Left cardiac atrium (tissue), 4 donors: ENCODE data around the gene STIM2. TPM values are rescaled to one million over a fixed set of nuclear protein-coding genes. Genes with fewer than 3 reads are reported as not detected.

Experiments
- ATAC-seq, 2 donors: fragments of 200-7000 bp; cut with Tn5 transposase; one replicate each; pipeline ENCODE4 v1.9.1; 2020; ENCODE audit warnings: mild to moderate bottlenecking in 2 of 2, moderate library complexity in 2 of 2
- DNase-seq: peaks from one replicate; pipeline ENCODE4 v3.0.0-alpha.2; 2020
- intact Hi-C, 2 donors: fragments of 100-400 bp; cut with DNase I; formaldehyde crosslinking; loops; one replicate each; pipeline versions ENCODE4 v1.14.1 to v1.15.1; 2022 to 2023
- total RNA-seq, 2 donors: library from RNA; stranded (reverse); fragmentation: NEBNext Ultra II Directional; extraction: Animal tissue kit (Norgen Biotek cat#: 25700); gene quantifications; one replicate each; pipeline ENCODE4 v1.2.1, GENCODE V29; 2021
- donor health status: DM: no; HTN: yes; CAD: no.
- donor health status: DM: no; HTN: yes; CAD: no; lungs with severe emphysema.
- donor health status: DM: yes; HTN: yes; CAD: no.
- donor health status: Dilated cardiomyopathy.

The STIM2 gene
- total RNA-seq, 2 donors from 2014 or later = 12.1 to 16.9 TPM

GRCh38 chr4:26936284-26937065 is 75.8 kb downstream of the STIM2 start:
- intact Hi-C loops = no loop called here
- peak in 1 of 2 donors; percentile 47 for ATAC-seq

GRCh38 chr4:26937139-26937538 is 76.5 kb downstream of the STIM2 start:
- intact Hi-C loops = no loop called here
- ATAC-seq = peak in 1 of 2 donors; percentile 44
- no peak for DNase-seq

More at GRCh38 chr4:26936284-26937065, 75.8 kb downstream of the STIM2 start:
- no peak for DNase-seq

GRCh38 chr4:26937567-26937966 is 76.9 kb downstream of the STIM2 start:
- DNase-seq (no peak), ATAC-seq (no peak)
- intact Hi-C loops = no loop called here

- intact Hi-C loops = no loop called here
- DNase-seq (no peak), ATAC-seq (no peak)
Measured at GRCh38 chr4:26938516-26938915, 77.9 kb downstream of the STIM2 start.

- intact Hi-C loops = no loop called here
- ATAC-seq (no peak), DNase-seq (no peak)
Measured at GRCh38 chr4:26941951-26942350, 81.3 kb downstream of the STIM2 start.

GRCh38 chr4:26942871-26943270 is 82.2 kb downstream of the STIM2 start:
- DNase-seq (no peak), ATAC-seq (no peak)
- intact Hi-C loops = no loop called here

- intact Hi-C loops = no loop called here
- no peak for DNase-seq
- peak in 1 of 2 donors; percentile 68 for ATAC-seq
Measured at GRCh38 chr4:26943391-26943790, 82.8 kb downstream of the STIM2 start.

- DNase-seq (no peak), ATAC-seq (no peak)
- intact Hi-C loops = no loop called here
Measured at GRCh38 chr4:26945794-26946193, 85.2 kb downstream of the STIM2 start.

- ATAC-seq (no peak), DNase-seq (no peak)
- intact Hi-C loops = no loop called here
Measured at GRCh38 chr4:26947318-26947717, 86.7 kb downstream of the STIM2 start.

GRCh38 chr4:26950446-26950845 is 89.8 kb downstream of the STIM2 start:
- ATAC-seq = no peak
- intact Hi-C loops = no loop called here
- no peak for DNase-seq

GRCh38 chr4:26952891-26953290 is 92.2 kb downstream of the STIM2 start:
- DNase-seq (no peak), ATAC-seq (no peak)
- intact Hi-C loops = no loop called here

GRCh38 chr4:26953366-26953765 is 92.7 kb downstream of the STIM2 start:
- DNase-seq = no peak
- intact Hi-C loops = no loop called here
- ATAC-seq = no peak

- DNase-seq = no peak
- intact Hi-C loops = no loop called here
- ATAC-seq = no peak
Measured at GRCh38 chr4:26953770-26954423, 93.3 kb downstream of the STIM2 start.

GRCh38 chr4:26955241-26955640 is 94.6 kb downstream of the STIM2 start:
- ATAC-seq = no peak
- no peak for DNase-seq
- intact Hi-C loops = no loop called here

- DNase-seq (no peak), ATAC-seq (no peak)
- intact Hi-C loops = no loop called here
Measured at GRCh38 chr4:26958925-26959653, 98.4 kb downstream of the STIM2 start.

- ATAC-seq = no peak
- no peak for DNase-seq
- intact Hi-C loops = no loop called here
Measured at GRCh38 chr4:26959654-26960047, 99.0 kb downstream of the STIM2 start.

- ATAC-seq (no peak), DNase-seq (no peak)
- intact Hi-C loops = no loop called here
Measured at GRCh38 chr4:26962720-26963119, 102.1 kb downstream of the STIM2 start.

GRCh38 chr4:26964512-26964911 is 103.9 kb downstream of the STIM2 start:
- ATAC-seq (no peak), DNase-seq (no peak)
- intact Hi-C loops = no loop called here

GRCh38 chr4:26964994-26965393 is 104.4 kb downstream of the STIM2 start:
- no peak for DNase-seq
- intact Hi-C loops = no loop called here
- no peak for ATAC-seq
